Measurements from ENCODE around the gene NFS1.

DNA sequence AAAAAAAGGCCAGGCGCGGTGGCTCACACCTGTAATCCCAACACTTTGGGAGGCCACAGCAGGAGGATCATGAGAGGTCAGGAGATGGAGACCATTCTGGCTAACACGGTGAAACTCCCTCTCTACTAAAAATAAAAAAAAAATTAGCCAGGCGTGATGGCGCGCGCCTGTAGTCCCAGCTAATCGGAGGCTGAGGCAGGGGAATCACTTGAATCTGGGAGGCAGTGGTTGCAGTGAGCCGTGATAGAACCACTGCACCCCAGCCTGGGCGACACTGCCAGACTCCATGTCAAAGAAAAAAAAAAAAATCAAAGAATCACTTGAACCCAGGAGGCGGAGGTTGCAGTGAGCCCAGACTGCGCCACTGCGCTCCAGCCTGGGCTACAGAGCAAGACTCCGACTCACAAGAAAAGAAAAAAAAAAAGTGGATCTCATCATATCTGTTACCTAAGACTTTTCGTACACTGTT, 38.7 kb upstream of the NFS1 start:
- TF ChIP-seq, protein P1, sequence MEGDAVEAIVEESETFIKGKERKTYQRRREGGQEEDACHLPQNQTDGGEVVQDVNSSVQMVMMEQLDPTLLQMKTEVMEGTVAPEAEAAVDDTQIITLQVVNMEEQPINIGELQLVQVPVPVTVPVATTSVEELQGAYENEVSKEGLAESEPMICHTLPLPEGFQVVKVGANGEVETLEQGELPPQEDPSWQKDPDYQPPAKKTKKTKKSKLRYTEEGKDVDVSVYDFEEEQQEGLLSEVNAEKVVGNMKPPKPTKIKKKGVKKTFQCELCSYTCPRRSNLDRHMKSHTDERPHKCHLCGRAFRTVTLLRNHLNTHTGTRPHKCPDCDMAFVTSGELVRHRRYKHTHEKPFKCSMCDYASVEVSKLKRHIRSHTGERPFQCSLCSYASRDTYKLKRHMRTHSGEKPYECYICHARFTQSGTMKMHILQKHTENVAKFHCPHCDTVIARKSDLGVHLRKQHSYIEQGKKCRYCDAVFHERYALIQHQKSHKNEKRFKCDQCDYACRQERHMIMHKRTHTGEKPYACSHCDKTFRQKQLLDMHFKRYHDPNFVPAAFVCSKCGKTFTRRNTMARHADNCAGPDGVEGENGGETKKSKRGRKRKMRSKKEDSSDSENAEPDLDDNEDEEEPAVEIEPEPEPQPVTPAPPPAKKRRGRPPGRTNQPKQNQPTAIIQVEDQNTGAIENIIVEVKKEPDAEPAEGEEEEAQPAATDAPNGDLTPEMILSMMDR (IDR thresholded peaks at IDR 0.05; ENCODE audit: low read length): no peak
- TF ChIP-seq EZH2 (optimal IDR thresholded peaks at IDR 0.05; ENCODE audit: low read depth, low read length): no peak
- TF ChIP-seq EZH2phosphoT487 (IDR thresholded peaks at IDR 0.05; ENCODE audit: low read length): no peak
